CD4-positive, alpha-beta T cell (primary cell): ENCODE data around the gene DOCK2. TPM values are rescaled to one million over a fixed set of nuclear protein-coding genes. Genes with fewer than 3 reads are reported as not detected.

Experiments
- ATAC-seq: fragments of 200-7000 bp; cut with Tn5 transposase; one replicate; pipeline ENCODE4 v1.10.0; 2022; ENCODE audit warnings: mild to moderate bottlenecking; ENCODE audit not compliant: poor library complexity
- CTCF ChIA-PET: fragments of 350-600 bp; sonication (Branson Sonifier 250); formaldehyde crosslinking; loops from one replicate; lab custom pipeline; 2021; ENCODE audit warnings: antibody characterized with exemption, inconsistent platforms; lab: Charles Lee
- POLR2A ChIA-PET: fragments of 350-600 bp; sonication (Branson Sonifier 250); formaldehyde crosslinking; loops from one replicate; lab custom pipeline; 2021; ENCODE audit warnings: antibody characterized with exemption, inconsistent platforms; lab: Charles Lee
- DNase-seq, 14 experiments: peaks; one replicate each; pipeline ENCODE4 v3.0.0-alpha.2; 2013 to 2020; ENCODE audit warnings: mixed read lengths in 2 of 14
- H3K27ac ChIP-seq, 2 donors: one replicate each; pipeline versions ENCODE4 v1.5.1 to v1.7.0; 2013; ENCODE audit warnings: low read length in 2 of 2, low read depth in 1 of 2, mild to moderate bottlenecking in 1 of 2
- H3K27me3 ChIP-seq, 2 experiments: 1 replicate in 1 of 2; 2 replicates in 1 of 2; pipeline versions ENCODE4 v1.6.1 to v1.7.0; 2013; ENCODE audit warnings: low read length in 2 of 2, control low read depth in 1 of 2, mild to moderate bottlenecking in 1 of 2, moderate library complexity in 1 of 2; ENCODE audit not compliant: insufficient read depth in 2 of 2, control insufficient read depth in 1 of 2
- H3K36me3 ChIP-seq: one replicate; pipeline ENCODE4 v1.6.1; 2013; ENCODE audit warnings: low read length, control low read depth; ENCODE audit not compliant: insufficient read depth
- H3K4me1 ChIP-seq: one replicate; pipeline ENCODE4 v1.6.1; 2013; ENCODE audit warnings: low read length, control low read depth; ENCODE audit not compliant: insufficient read depth
- H3K4me3 ChIP-seq: one replicate; pipeline ENCODE4 v1.5.1; 2013; ENCODE audit warnings: mild to moderate bottlenecking, low read length, moderate library complexity
- H3K9me3 ChIP-seq, 2 experiments: 1 replicate in 1 of 2; 2 replicates in 1 of 2; pipeline versions ENCODE4 v1.6.1 to v1.7.0; 2013; ENCODE audit warnings: low read length in 2 of 2, mild to moderate bottlenecking in 2 of 2, control low read depth in 1 of 2, moderate library complexity in 1 of 2; ENCODE audit not compliant: control insufficient read depth in 1 of 2, insufficient read depth in 1 of 2
- H3K27ac Mint-ChIP-seq: one replicate; pipeline ENCODE4 v1.8.0; 2020; ENCODE audit warnings: mixed read lengths
- H3K27me3 Mint-ChIP-seq: one replicate; pipeline ENCODE4 v1.8.0; 2021; ENCODE audit warnings: mixed read lengths
- H3K36me3 Mint-ChIP-seq: one replicate; pipeline ENCODE4 v1.8.0; 2021; ENCODE audit warnings: low read depth, mixed read lengths
- H3K4me1 Mint-ChIP-seq: one replicate; pipeline ENCODE4 v1.8.0; 2021; ENCODE audit warnings: low read depth, mixed read lengths
- H3K4me3 Mint-ChIP-seq: one replicate; pipeline ENCODE4 v1.8.0; 2020; ENCODE audit warnings: mild to moderate bottlenecking, mixed read lengths
- H3K9me3 Mint-ChIP-seq: one replicate; pipeline ENCODE4 v1.8.0; 2020; ENCODE audit warnings: mixed read lengths
- CTCF ChIP-seq: fragments of 200-600 bp; IDR thresholded peaks from one replicate; pipeline ENCODE4 v1.8.0; 2022; ENCODE audit warnings: antibody characterized with exemption, mild to moderate bottlenecking
- intact Hi-C, 2 experiments: fragments of 100-400 bp; cut with DNase I in 1 of 2; cut with micrococcal nuclease in 1 of 2; formaldehyde crosslinking; loops; one replicate each; pipeline versions ENCODE4 v1.15.1 to v1.9.0; 2023 to 2025; cut with DNase I, micrococcal nuclease
- total RNA-seq, 174 experiments: library from RNA in 2 of 174; stranded (reverse) in 2 of 174; gene quantifications; one replicate each; pipeline ENCODE4 v1.2.3 and lab custom pipeline; 2021 to 2026

The DOCK2 gene
- total RNA-seq, 2 experiments from 2014 or later, result 220 to 229 TPM

GRCh38 chr5:169653091-169653490, 16.0 kb downstream of the DOCK2 start:
- Histone ChIP-seq H3K27me3 (no peaks in the 10 kb centered on the region), H3K36me3 (peaks cover 32% of the 10 kb centered on the region), H3K4me1 (peaks cover 86% of the 10 kb centered on the region), H3K27ac (no peak overlapping the region), H3K9me3 (no peaks in the 10 kb centered on the region), H3K4me3 (no peak overlapping the region)
- CTCF ChIA-PET, result no interaction called here
- DNase-seq, result no peak
- POLR2A ChIA-PET, result interaction anchor here (1.1 kb wide), 1 partner anchor 15 kb away, joined by 4 read pairs; no protein-coding TSS in a partner anchor
- no peaks in the 10 kb centered on the region for H3K27me3 Mint-ChIP-seq
- peak overlapping the region; percentile 81 for H3K27ac Mint-ChIP-seq
- no peaks in the 10 kb centered on the region for H3K9me3 Mint-ChIP-seq
- peaks cover 91% of the 10 kb centered on the region for H3K4me1 Mint-ChIP-seq
- no peak for TF ChIP-seq CTCF
- H3K4me3 Mint-ChIP-seq, result no peak overlapping the region
- peaks cover 84% of the 10 kb centered on the region for H3K36me3 Mint-ChIP-seq
- intact Hi-C loops, result loop anchor here in 1 of 2 experiments (5.0 kb wide), 1 partner anchor 71 kb away; the partner anchor contains the start of gene SPDL1
- no peak for ATAC-seq

GRCh38 chr5:169655353-169655752, 18.3 kb downstream of the DOCK2 start:
- Histone ChIP-seq H3K4me1 (peaks cover 66% of the 10 kb centered on the region), H3K4me3 (no peak overlapping the region), H3K27ac (peak overlapping the region in 1 of 2 donors; percentile 23), H3K9me3 (no peaks in the 10 kb centered on the region), H3K36me3 (peaks cover 43% of the 10 kb centered on the region), H3K27me3 (no peaks in the 10 kb centered on the region)
- H3K36me3 Mint-ChIP-seq, result peaks cover 83% of the 10 kb centered on the region
- no peaks in the 10 kb centered on the region for H3K9me3 Mint-ChIP-seq
- ChIA-PET CTCF (no interaction called here), POLR2A (interaction anchor here (1.2 kb wide), 1 partner anchor 17 kb away, joined by 5 read pairs; no protein-coding TSS in a partner anchor)
- DNase-seq, result peak in 2 of 14 experiments; percentile 17 to 26
- no peak for TF ChIP-seq CTCF
- no peak for ATAC-seq
- intact Hi-C loops, result no loop called here
- peaks cover 88% of the 10 kb centered on the region for H3K4me1 Mint-ChIP-seq
- H3K4me3 Mint-ChIP-seq, result no peak overlapping the region
- peak overlapping the region; percentile 70 for H3K27ac Mint-ChIP-seq
- H3K27me3 Mint-ChIP-seq, result no peaks in the 10 kb centered on the region

- H3K9me3 ChIP-seq, result no peaks in the 10 kb centered on the region
- Mint-ChIP-seq H3K4me1 (peaks cover 81% of the 10 kb centered on the region), H3K27ac (peak overlapping the region; percentile 70), H3K27me3 (no peaks in the 10 kb centered on the region), H3K4me3 (no peak overlapping the region), H3K36me3 (peaks cover 83% of the 10 kb centered on the region), H3K9me3 (no peaks in the 10 kb centered on the region)
- H3K4me1 ChIP-seq, result peaks cover 57% of the 10 kb centered on the region
- DNase-seq, result peak in 3 of 14 experiments; percentile 32 to 59 (median 47)
- POLR2A ChIA-PET, result interaction anchor here (0.7 kb wide), 1 partner anchor 18 kb away, joined by 3 read pairs; no protein-coding TSS in a partner anchor
- CTCF ChIA-PET, result no interaction called here
- peak; percentile 43 for ATAC-seq
- TF ChIP-seq CTCF, result no peak
- H3K27ac ChIP-seq, result no peak overlapping the region
- intact Hi-C loops, result no loop called here
- H3K4me3 ChIP-seq, result no peak overlapping the region
- no peaks in the 10 kb centered on the region for H3K27me3 ChIP-seq
- H3K36me3 ChIP-seq, result peaks cover 47% of the 10 kb centered on the region
Measured at GRCh38 chr5:169656125-169656901, 19.2 kb downstream of the DOCK2 start.
